Ascending aorta (tissue), 2 donors: ENCODE measurements around the gene RPL6. TPM values are rescaled to one million over a fixed set of nuclear protein-coding genes. Genes with fewer than 3 reads are reported as not detected.

Source experiments
- DNase-seq, 2 donors: peaks; one replicate each; pipeline ENCODE4 v3.0.0-alpha.2; 2019; ENCODE audit warnings: low spot score in 2 of 2
- H3K27ac ChIP-seq, 2 donors: fragments of 200-600 bp; sonication (generic); one replicate each; pipeline ENCODE4 v1.5.1; 2016 to 2017; ENCODE audit warnings: mild to moderate bottlenecking in 1 of 2
- H3K27me3 ChIP-seq: fragments of 200-600 bp; sonication (generic); one replicate; pipeline ENCODE4 v1.5.1; 2017
- H3K36me3 ChIP-seq, 2 donors: fragments of 200-600 bp; sonication (generic); one replicate each; pipeline ENCODE4 v1.5.1; 2016
- H3K4me1 ChIP-seq, 2 donors: fragments of 200-600 bp; sonication (generic); one replicate each; pipeline ENCODE4 v1.5.1; 2016 to 2017; ENCODE audit warnings: mild to moderate bottlenecking in 1 of 2
- H3K4me3 ChIP-seq, 2 donors: fragments of 200-600 bp; sonication (generic); one replicate each; pipeline ENCODE4 v1.5.1; 2016 to 2017; ENCODE audit warnings: mild to moderate bottlenecking in 1 of 2
- H3K9me3 ChIP-seq, 2 donors: fragments of 200-600 bp; sonication (generic); one replicate each; pipeline ENCODE4 v1.5.1; 2016
- CTCF ChIP-seq, 3 experiments: fragments of 200-600 bp in 2 of 3; fragments of 450-650 bp in 1 of 3; sonication (generic) in 2 of 3; IDR thresholded peaks; one replicate each; pipeline ENCODE4 v1.5.1; 2016 to 2019; ENCODE audit warnings: antibody characterized with exemption in 3 of 3, mild to moderate bottlenecking in 1 of 3, moderate library complexity in 1 of 3
- intact Hi-C: fragments of 100-400 bp; cut with DNase I; formaldehyde crosslinking; loops from one replicate; pipeline ENCODE4 v1.15.1; 2023
- total RNA-seq: library from RNA; depleted of rRNA; stranded (reverse); fragments of >200 nt; gene quantifications from one replicate; pipeline ENCODE4 v1.1.0, GENCODE V29; 2016

Gene RPL6
- total RNA-seq, 1 donor from 2014 or later = 951 TPM

DNA sequence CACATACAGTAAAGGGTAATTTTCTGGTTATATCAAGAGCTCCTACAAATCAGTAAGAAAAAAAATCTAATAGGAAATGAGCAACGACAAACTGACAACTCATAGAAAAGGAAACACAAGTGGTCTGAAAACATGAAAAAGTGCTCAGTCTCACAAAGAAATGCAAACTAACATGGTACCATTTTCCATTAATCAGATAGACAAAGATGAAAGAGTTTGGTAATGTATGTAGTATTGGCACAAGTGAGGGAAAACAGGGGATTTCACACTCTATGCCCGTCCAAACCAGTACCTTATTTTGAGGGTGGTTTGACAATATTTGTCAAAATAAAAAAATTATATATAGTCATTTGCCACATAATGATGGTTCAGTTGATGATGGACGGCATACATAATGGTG, 22.6 kb upstream of the RPL6 start:
- no peak overlapping the region for H3K4me3 ChIP-seq
- H3K4me1 ChIP-seq = peaks cover 0 to 2% of the 10 kb centered on the region in 2 donors
- no peak overlapping the region for H3K27ac ChIP-seq
- no peaks in the 10 kb centered on the region for H3K36me3 ChIP-seq
- DNase-seq = no peak
- no peak for TF ChIP-seq CTCF (IDR thresholded peaks at IDR 0.05)
- H3K27me3 ChIP-seq = no peaks in the 10 kb centered on the region
- intact Hi-C loops = no loop called here
- H3K9me3 ChIP-seq = no peaks in the 10 kb centered on the region

- H3K27ac ChIP-seq = no peak overlapping the region
- TF ChIP-seq CTCF (IDR thresholded peaks at IDR 0.05) = no peak
- H3K36me3 ChIP-seq = no peaks in the 10 kb centered on the region
- H3K9me3 ChIP-seq = no peaks in the 10 kb centered on the region
- no peak for DNase-seq
- H3K27me3 ChIP-seq = no peaks in the 10 kb centered on the region
- H3K4me3 ChIP-seq = no peak overlapping the region
- intact Hi-C loops = no loop called here
- no peaks in the 10 kb centered on the region for H3K4me1 ChIP-seq
Observed at GRCh38 chr12:112430929-112431328, 21.5 kb upstream of the RPL6 start.

- DNase-seq = no peak
- Histone ChIP-seq H3K27ac (no peak overlapping the region), H3K9me3 (no peaks in the 10 kb centered on the region), H3K36me3 (no peaks in the 10 kb centered on the region), H3K4me3 (no peak overlapping the region), H3K27me3 (no peaks in the 10 kb centered on the region), H3K4me1 (peaks cover 0 to 6% of the 10 kb centered on the region in 2 donors)
- intact Hi-C loops = no loop called here
- TF ChIP-seq CTCF (IDR thresholded peaks at IDR 0.05) = no peak
Observed at GRCh38 chr12:112427760-112428159, 18.4 kb upstream of the RPL6 start.

DNA sequence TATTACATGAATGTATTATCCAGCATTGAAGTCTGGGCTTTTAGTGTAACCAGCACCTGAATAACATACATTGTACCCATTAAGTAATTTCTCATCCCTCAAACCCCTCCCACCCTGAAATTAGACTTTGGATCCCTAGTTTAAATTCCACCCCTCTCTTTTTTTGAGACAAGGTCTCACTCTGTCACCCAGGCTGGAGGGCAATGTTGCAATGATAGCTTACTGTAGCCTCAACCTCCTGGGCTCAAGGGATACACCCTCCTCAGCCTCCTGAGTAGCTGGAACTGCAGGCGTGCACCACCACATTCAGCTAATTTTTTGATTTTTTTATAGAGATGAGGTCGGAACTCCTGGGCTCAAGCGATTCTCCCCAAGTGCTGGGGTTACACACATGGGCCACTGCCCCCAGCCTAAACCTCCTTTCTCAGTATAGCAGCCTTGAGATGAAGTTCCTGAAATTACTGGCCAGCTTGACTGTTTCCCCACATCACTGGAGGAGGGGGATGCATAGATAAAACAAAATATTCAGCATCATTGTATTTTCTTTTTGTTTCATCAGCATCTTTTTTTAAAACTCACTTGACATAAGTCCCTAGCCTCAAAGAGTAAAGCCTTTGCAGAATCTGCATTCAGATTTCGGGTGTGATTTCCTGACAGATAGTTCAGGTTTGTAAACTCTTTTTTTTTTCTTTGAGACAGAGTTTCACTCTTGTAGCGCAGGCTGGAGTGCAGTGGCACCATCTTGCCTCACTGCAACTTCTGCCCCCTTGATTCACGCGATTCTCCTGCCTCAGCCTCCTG, 16.4 kb upstream of the RPL6 start:
- Histone ChIP-seq H3K4me1 (peaks cover 0 to 23% of the 10 kb centered on the region in 2 donors), H3K4me3 (no peak overlapping the region), H3K27ac (no peak overlapping the region), H3K27me3 (no peaks in the 10 kb centered on the region), H3K36me3 (no peaks in the 10 kb centered on the region), H3K9me3 (no peaks in the 10 kb centered on the region)
- intact Hi-C loops = no loop called here
- TF ChIP-seq CTCF (IDR thresholded peaks at IDR 0.05) = no peak
- DNase-seq = no peak

- intact Hi-C loops = no loop called here
- DNase-seq = no peak
- Histone ChIP-seq H3K27ac (no peak overlapping the region), H3K4me1 (peaks cover 7 to 35% of the 10 kb centered on the region in 2 donors), H3K4me3 (no peak overlapping the region), H3K9me3 (no peaks in the 10 kb centered on the region), H3K27me3 (no peaks in the 10 kb centered on the region), H3K36me3 (no peaks in the 10 kb centered on the region)
- no peak for TF ChIP-seq CTCF (IDR thresholded peaks at IDR 0.05)
Observed at GRCh38 chr12:112424126-112424525, 14.7 kb upstream of the RPL6 start.
